NCI-H2196 (cell line): ENCODE measurements around the gene XXYLT1.

Source experiments
- DNase-seq: peaks from one replicate; lab custom pipeline; 2025; ENCODE audit not compliant: unreplicated experiment; lab: John Stamatoyannopoulos, UW

The XXYLT1 gene

DNA sequence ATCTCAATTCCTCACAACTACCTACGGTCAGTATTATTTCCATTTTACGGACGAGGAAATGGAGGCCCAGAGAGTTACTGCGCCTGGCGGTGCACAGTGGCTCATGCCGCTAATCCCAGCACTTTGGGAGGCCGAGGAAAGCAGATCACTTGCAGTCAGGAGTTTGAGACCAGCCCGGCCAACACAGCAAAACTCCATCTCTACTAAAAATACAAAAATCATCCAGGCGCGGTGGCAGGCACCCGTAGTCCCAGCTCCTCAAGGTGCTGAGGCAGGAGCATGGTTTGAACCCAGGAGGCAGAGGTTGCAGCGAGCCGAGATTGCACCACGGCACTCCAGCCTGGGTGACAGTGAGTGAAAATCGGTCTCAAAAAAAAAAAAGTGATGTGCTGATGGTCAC lies 187.3 kb downstream of the XXYLT1 start:
- DNase-seq, result no peak

DNA sequence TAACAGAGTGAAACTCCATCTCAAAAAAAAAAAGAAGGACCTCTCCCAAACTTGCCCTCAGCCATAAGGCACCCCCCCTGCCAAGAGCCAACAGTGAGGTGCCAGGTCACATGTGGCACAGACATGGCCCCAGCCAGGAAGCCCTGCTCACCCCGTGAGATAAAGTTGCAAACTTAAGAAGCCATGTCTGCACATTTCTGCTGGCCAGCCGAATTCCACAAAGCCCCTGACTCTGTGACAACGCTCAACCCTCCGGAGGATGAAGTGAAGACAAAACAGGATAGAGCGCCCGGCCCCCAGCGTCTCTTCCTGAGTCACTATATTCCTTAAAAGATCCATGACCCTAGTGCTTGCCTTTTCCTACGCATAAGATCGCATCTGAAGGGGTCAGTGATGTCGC lies 188.1 kb downstream of the XXYLT1 start:
- no peak for DNase-seq

GRCh38 chr3:195081242-195081963 lies 189.6 kb downstream of the XXYLT1 start:
- DNase-seq, result peak; percentile 30

- DNase-seq, result peak; percentile 35
Observed at GRCh38 chr3:195080571-195081151, 190.3 kb downstream of the XXYLT1 start.

DNA sequence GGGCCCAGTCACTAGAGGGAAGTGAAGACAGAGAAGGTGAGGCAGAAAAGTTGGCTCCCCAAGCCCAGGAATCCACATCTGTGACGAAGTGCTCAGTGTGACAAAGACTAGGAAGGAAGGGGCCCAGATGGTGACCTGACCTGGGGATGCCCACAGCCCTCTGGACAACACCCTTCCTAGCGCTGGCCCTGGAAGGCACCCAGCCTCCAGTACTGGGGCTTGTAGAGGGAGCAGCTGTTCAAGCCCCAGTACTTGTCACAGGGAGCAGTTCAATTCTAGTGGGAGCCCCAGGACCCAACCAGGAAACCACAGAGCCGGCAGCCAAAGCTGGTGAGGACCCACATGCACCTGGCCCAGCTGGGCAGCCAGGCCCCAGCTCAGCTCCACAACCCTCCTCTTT lies 190.8 kb downstream of the XXYLT1 start:
- no peak for DNase-seq

GRCh38 chr3:195079636-195080035 lies 191.3 kb downstream of the XXYLT1 start:
- DNase-seq, result no peak

GRCh38 chr3:195078891-195079440 lies 192.0 kb downstream of the XXYLT1 start:
- DNase-seq, result no peak

- no peak for DNase-seq
Observed at GRCh38 chr3:195077611-195078540, 193.1 kb downstream of the XXYLT1 start.

- DNase-seq, result no peak
Observed at GRCh38 chr3:195076981-195077610, 193.9 kb downstream of the XXYLT1 start.

GRCh38 chr3:195075941-195076875 lies 194.8 kb downstream of the XXYLT1 start:
- no peak for DNase-seq

DNA sequence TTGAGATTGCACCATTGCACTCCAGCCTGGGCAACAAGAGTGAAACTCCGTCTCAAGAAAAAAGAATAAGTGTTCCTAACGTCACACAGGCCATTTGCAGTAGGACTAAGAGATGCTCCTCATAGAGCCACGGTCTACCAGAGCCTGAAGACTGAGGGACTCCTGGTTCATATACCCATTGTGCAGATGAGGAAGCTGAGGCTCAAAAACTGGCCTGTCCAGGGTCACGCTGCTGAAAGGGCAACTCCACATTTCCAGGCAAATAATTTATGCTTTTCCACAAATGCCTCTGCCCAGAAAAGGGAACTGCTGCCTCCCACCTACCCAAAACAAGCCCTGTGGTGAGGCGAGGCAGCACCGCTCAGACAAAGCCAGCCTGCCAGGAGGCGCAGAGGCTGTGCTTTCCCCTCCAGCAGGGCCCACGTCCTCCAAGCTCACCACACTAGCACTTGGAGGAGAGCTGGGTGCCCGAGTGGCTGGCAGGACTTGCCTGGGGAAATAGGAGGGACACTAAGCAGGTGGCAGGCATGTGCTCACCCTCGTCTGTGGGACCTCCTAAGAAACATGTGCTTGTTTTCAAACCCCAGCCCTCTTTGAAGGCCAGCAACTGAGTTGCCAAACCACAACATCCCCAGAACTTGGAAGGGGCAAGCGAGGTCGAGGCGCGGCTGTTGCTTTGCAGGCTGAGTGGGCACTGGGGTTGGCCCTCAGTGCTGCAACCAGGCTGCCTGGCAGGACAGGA lies 195.6 kb downstream of the XXYLT1 start:
- no peak for DNase-seq

DNA sequence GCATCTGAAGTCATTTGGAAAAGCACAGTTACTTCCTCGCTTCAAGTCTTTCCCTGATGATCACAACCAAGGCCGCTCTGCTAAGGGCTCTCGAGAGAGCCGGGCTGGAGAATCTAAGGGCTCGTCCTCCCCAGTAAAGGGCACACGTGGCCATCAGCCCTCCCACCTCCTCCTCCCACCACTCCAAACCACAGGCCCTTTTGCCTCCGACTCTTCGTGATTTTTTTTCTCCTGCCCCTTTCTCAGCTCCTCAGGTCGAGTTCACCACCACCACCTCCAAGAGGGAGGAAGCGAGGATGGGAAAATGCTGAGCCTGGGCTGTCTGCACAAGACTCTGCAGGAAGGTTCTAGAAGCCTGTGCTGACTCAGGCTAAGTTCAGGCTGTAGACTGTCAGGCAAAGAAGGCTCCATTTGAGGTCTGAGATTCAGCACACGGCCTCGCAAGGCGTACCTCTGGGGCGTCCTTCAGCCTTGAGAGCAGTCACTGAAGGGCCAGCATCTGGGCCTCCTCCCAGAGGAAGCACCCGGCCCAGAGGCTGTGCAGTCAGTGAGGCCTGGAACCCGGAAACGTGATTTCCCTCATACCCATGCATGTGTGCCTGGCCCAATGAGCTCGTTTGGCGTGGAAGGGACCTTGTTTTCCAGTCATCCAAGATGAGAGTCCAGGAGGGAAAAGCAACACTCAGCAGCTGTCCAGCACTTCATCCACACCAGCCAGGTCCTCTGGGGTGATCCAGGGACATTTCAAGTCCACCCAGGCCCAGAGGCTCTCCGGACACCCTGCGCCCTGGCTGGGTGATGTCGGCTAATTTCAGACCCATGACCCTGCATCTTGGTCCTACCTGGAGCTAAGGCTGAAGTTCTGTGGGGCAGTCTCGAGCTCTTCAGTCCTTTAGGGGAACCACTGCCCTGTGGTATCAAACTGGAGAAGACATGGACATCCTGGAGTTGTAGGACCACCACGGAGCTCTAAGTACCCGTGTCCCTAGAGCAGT lies 196.8 kb downstream of the XXYLT1 start:
- DNase-seq, result no peak

- no peak for DNase-seq
Observed at GRCh38 chr3:195072916-195073564, 197.9 kb downstream of the XXYLT1 start.

DNA sequence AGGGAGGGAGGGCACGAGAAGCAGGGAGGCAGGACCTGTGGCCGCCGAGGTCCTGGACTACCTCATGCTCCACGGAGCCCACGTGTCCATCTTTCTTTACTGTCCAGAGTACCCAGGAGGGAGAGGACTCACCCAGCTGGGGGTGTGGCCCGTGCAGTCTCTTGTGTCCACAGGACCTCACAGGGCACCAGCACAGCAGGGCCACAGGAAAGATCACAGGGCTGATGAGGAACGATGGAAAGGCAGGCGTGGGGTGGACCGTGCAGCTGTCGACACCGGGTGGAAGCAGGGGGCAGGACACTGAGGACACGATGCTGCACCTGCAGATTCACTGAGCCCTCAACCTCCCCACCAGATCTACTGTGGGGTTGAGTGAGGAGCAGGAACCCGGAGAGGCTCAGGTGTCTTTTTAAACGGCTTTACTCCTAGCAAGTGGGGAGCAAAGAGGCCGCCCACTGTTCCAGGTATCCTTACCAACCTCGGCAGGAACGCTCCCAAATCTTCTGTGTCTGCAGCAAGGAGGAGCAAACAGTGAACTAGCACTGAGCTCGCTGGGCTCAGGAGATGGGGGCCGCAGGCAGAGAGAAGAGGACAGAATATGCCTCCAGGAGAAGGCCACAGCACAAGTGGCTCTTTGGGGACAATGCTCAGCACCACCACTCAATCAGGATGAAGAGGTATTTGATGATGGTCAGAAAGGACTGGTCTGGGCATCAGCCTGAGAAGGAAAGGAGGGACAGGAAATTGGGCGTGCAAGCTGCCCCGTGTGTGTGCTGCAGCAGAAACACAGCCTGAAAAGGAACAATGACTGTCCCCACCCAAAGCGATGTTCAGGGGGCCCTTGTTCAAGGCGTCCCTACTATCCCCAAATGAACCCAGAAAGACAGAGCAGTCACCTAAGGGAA lies 198.8 kb downstream of the XXYLT1 start:
- no peak for DNase-seq

- no peak for DNase-seq
Observed at GRCh38 chr3:195071011-195071728, 199.8 kb downstream of the XXYLT1 start.

GRCh38 chr3:195070336-195070735 lies 200.6 kb downstream of the XXYLT1 start:
- DNase-seq, result no peak
